HG02763 (cell line): ENCODE results near the gene SLC29A3.

Experiments used
- ATAC-seq: cut with Tn5 transposase; IDR thresholded peaks from one replicate; pipeline ENCODE4 v1.9.1; 2021; ENCODE audit warnings: mild to moderate bottlenecking, moderate library complexity; ENCODE audit not compliant: unreplicated experiment

SLC29A3 gene

GRCh38 chr10:71320592-71320991, 1.5 kb downstream of the SLC29A3 start:
- ATAC-seq: no peak

- ATAC-seq: no peak
These were observed 2.3 kb downstream of the SLC29A3 start for GRCh38 chr10:71321386-71321785.

- no peak for ATAC-seq
These were observed 4.3 kb downstream of the SLC29A3 start for GRCh38 chr10:71323407-71323806.

GRCh38 chr10:71324743-71325142, 5.7 kb downstream of the SLC29A3 start:
- no peak for ATAC-seq

GRCh38 chr10:71325267-71325666, 6.2 kb downstream of the SLC29A3 start:
- ATAC-seq: no peak

GRCh38 chr10:71326464-71326881, 7.4 kb downstream of the SLC29A3 start:
- ATAC-seq: no peak

- ATAC-seq: no peak
These were observed 11.8 kb downstream of the SLC29A3 start for GRCh38 chr10:71330789-71331404.

- ATAC-seq: no peak
These were observed 12.7 kb downstream of the SLC29A3 start for GRCh38 chr10:71331736-71332135.

- ATAC-seq: no peak
These were observed 13.4 kb downstream of the SLC29A3 start for GRCh38 chr10:71332466-71332865.

- ATAC-seq: no peak
These were observed 14.2 kb downstream of the SLC29A3 start for GRCh38 chr10:71333129-71333887.

- no peak for ATAC-seq
These were observed 15.2 kb downstream of the SLC29A3 start for GRCh38 chr10:71334221-71334791.

- ATAC-seq: no peak
These were observed 16.2 kb downstream of the SLC29A3 start for GRCh38 chr10:71335173-71335708.

- no peak for ATAC-seq
These were observed 17.6 kb downstream of the SLC29A3 start for GRCh38 chr10:71336632-71337031.

- no peak for ATAC-seq
These were observed 18.2 kb downstream of the SLC29A3 start for GRCh38 chr10:71337219-71337701.

- ATAC-seq: no peak
These were observed 19.9 kb downstream of the SLC29A3 start for GRCh38 chr10:71338728-71339495.

- ATAC-seq: no peak
These were observed 20.9 kb downstream of the SLC29A3 start for GRCh38 chr10:71339796-71340589.

- ATAC-seq: no peak
These were observed 23.7 kb downstream of the SLC29A3 start for GRCh38 chr10:71342573-71343391.

GRCh38 chr10:71343392-71343773, 24.3 kb downstream of the SLC29A3 start:
- no peak for ATAC-seq

- no peak for ATAC-seq
These were observed 25.3 kb downstream of the SLC29A3 start for GRCh38 chr10:71344154-71344925.
